KG1 (cell line): ENCODE results near the gene LINGO3.
A peak's percentile ranks its signal among the peaks of the same experiment; 100 is the strongest.

ENCODE experiments used
- DNase-seq: peaks from one replicate; lab custom pipeline; 2025; lab: John Stamatoyannopoulos, UW

Gene LINGO3

DNA sequence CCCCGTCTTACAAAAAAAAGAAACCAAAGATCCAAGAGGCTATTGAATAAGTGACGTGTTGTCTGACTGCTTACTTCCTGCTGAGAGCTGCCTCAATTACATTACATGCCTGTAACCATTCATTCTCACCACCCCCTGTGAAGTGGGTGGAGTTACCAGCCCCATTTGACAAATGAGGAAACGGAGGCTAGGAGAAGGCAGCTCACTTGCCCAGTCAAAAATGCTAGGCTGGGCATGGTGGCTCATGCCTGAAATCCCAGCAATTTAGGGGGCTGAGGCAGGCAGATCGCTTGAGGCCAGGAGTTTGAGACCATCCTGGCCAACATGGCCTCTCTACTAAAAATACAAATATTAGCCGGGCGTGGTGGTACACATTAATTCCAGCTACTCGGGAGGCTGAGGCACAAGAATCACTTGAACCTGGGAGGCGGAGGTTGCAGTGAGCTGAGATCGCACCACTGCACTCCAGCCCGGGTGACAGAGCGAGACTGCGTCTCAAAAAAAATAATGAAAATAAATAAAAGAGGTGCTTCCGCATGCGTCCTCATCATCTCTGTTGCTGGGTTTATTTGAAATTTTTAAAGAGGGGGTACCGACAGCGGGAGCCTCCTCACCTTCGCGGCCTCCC, 19.9 kb upstream of the LINGO3 start:
- DNase-seq = peak; percentile 67

DNA sequence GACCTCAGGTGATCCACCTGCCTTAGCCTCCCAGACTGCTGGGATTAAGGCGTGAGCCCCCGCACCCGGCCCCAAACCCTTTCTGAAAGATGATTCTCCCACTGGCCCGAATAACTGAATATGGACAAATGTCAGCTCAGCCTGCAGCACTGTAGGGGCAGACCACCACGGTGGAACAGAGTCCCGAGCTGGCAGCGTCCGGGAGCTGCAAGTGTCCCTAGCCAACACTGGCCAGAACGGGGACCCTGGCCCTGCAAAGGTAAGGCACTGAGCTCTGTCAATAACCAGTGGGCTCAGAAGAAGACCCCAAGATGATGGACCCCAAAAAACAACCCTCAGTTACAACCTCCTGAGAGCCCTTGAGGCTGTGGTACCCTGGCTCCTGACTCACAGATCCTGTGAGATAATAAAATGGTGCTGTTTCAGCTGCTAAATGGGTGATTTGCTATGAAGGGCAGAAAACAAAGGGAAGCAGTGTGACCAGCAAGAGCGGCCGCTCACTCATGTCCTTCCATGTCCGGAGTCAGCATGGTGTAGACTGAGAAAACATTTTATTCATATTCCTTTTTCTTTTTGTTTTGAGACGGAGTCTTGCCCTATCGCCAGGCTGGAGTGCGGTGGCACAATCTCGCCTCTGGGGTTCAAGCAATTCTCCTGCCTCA, 18.9 kb upstream of the LINGO3 start:
- no peak for DNase-seq

GRCh38 chr19:2325281-2326046, 17.5 kb upstream of the LINGO3 start:
- peak; percentile 45 for DNase-seq

- DNase-seq = no peak
Measured at GRCh38 chr19:2324220-2324948, 16.4 kb upstream of the LINGO3 start.

GRCh38 chr19:2323707-2324106, 15.8 kb upstream of the LINGO3 start:
- no peak for DNase-seq

DNA sequence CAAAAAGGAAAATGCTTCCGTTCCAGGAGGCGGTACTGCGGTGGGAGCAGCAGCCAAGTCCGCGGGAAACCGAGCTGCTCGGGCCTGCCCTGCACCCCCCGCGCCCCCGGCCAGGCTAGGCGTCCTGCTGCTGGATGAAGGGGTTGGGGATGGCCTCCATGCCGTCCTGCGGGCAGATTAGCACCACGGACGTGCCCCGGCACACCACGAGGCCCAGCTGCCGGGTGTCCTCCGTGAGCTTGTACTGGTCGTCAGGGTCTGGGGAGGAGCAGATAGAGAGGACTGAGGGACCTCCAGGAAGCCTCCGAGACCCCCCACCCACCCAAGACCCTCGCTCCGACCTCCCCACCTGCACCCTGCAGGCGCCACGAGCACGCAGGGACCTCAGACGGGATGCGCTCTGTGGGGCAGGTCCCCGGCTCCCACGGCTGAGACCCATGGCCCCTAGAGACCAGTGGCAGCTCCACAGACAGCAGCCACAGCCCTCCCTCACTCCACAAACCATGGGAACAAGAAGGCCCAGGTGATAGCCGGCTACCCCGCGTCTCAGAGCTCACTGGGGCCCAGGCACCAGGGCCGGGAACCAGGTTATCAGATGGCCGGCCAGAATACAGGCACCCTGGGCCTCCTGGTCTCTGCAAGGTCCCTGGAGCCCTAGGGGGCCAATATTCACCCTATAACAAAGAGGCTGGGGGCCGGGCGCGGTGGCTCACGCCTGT, 13.8 kb upstream of the LINGO3 start:
- DNase-seq = no peak

- no peak for DNase-seq
Measured at GRCh38 chr19:2320939-2321338, 13.0 kb upstream of the LINGO3 start.

DNA sequence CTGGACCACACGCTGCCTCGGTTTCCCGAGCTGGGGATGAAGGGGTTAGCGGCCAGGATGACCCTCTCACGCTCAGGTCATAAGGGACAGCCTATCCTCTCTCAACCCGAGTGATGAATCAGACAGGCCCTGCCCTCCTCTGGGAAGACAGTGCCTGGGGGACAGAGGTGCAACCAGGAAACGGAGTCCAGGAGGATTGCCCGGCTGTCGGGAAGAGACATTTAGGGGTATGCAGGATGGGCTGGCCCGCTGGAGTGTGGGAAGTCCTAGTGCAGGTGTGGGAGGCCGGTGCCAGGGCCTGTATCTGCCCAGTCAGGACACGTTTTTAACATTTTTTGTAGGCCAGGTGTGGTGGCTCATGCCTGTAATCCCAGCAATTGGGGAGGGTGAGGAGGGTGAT, 12.1 kb upstream of the LINGO3 start:
- DNase-seq = no peak

- DNase-seq = no peak
Measured at GRCh38 chr19:2319551-2319950, 11.6 kb upstream of the LINGO3 start.

GRCh38 chr19:2318923-2319322, 11.0 kb upstream of the LINGO3 start:
- DNase-seq = no peak

DNA sequence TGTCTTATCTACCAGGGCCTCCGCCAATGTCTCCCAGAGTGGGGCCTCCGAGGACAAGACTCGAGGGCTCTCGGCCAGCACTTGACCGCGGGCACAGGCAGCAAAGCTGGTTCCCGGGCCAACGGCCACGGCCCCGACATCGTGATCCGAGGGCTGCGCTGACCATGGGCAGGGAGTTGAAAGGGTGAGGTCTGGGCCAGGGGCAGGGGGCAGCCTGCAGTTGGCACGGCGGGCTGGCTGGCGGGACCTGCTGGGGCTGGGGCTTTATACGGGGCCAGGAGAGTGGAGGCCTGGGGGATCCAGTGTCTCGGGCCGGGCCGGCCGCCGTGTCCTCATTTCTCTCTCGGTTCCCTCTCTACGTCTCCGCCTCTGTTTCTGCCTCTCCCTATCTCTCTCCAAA, 9.8 kb upstream of the LINGO3 start:
- no peak for DNase-seq

GRCh38 chr19:2317300-2317699, 9.3 kb upstream of the LINGO3 start:
- DNase-seq = no peak

DNA sequence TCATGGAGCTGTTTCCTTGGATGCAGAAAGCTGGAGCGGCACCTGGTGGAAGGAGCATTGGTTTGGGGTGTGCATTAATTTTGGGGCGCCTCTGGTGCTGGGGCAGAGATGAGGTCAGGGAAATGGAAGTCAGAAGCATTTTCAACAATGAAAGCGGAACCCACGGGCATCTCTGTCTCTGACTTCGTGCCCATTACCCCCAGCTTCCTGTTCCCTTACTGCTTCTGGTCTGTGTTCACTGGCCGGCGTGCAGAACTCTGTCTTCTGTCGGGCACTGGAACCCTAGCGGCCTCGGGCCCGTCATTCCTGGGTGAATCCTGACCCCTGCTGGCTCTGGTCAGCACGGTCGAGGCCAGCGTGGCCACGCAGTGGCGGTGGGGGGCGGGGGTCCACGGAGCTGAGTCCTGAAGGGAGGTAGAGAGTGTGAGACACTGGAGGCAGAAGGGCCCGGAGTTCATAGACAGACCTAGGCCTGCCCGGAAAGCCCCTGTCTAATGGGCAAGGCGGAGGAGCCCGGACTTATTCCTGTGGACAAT, 7.9 kb upstream of the LINGO3 start:
- DNase-seq = no peak

DNA sequence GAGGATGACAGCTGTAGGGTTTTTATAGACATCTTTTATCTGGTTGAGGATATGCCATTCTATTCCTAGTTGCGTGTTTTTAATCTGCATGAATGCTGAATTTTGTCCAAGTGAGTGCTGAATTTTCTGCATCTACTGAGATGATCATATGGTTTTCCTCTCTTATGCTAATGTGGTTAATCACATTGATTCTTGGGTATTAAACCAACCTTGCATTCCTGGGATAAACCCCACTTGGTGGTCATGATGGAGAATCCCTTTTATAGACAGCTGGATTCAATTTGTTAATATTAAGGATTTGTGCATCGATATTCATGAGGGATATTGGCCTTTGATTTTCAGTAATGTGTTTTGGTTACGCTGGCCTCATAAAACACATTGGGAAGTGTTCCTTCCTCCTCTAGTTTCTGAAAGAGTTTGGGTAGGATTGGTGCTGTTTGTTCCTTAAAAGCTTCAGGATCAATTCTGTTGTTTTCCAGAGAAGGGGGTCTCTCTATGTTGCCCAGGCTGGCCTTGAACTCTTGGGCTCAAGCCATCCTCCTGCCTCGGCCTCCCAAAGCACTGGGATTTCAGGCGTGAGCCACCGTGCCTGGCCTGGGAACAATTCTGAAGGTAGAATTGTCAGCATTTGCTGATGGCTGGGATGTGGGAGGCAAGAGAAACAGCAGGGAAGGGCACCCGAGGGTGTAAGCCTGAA, 7.3 kb upstream of the LINGO3 start:
- DNase-seq = no peak

DNA sequence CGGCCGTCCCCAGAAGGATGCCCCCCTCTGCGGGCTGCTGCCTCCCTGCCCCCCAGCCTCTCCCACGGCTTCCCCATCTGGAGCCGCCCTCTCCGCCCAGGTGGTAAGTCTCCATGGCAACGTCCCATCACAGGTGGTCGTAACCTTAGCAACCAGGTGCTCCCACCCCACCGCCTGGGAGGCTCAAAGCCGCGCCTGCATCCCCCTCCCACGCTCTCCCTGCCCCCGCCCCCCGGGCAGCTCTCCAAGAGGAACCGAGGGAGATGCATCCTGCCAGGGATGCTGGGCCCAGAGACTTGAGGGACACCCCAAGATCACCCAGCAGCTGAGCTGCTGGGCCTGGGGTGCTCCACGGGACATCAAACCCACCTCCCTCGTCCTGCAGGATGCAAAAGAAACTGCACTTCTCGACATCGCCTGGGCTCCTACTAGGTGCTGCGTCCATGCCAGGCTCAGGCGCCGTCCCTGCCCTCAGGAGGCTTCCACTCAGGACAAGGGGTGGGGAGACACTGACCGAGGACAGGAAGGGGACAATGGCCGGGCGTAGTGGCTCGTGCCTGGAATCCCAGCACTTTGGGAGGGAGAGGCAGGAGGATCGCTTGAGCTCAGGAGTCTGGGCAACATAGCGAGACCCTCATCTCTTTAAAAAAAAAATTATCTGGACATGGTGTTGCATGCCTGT, 5.0 kb upstream of the LINGO3 start:
- no peak for DNase-seq

DNA sequence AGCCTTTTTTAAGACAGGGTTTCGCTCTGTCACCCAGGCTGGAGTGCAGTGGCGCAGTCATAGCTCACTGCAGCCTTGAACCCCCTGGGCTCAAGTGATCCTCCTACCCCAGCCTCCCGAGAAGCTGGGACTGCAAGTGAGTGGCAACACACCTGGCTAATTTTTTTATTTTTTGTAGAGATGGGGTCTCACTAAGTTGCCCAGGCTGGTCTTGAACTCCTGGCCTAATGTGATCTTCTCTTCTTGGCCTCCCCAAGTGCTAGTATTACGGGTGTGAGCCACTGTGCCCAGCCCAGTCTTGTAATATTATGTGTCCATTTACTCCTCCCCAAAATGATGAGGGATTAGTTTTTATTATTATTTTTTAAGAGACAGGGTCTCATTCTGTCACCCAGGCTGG, 3.1 kb upstream of the LINGO3 start:
- no peak for DNase-seq

DNA sequence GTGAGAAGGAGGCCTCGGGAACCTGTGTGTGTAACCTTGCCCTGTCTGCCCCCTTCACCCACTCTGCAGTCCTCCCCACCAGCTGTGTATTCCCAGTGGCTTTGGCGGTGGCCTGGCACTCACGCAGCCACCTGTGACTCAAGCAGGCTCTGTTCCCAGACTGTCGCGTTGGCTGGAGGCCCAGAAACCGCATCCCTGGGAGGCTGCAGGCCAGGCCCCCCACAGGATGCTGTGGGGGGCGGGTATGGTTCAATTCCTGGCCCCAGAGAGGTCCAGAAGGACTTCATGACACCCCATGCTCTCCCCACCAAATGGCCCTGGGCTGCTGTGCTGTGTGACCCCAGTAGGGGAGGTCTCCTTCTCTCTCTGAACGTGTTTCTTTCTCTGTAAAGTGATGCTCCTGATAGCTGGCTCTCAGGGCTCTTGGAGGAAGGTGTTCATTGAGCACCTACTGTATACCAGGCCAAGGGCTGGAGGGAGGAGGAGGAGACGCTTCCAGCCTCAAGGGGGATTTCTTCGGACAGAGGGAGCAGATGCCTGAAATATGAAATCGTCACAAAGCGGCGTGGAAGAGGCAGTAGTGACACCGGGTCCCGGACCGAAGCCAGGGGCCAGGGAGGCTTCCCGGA, 1.9 kb upstream of the LINGO3 start:
- DNase-seq = no peak

DNA sequence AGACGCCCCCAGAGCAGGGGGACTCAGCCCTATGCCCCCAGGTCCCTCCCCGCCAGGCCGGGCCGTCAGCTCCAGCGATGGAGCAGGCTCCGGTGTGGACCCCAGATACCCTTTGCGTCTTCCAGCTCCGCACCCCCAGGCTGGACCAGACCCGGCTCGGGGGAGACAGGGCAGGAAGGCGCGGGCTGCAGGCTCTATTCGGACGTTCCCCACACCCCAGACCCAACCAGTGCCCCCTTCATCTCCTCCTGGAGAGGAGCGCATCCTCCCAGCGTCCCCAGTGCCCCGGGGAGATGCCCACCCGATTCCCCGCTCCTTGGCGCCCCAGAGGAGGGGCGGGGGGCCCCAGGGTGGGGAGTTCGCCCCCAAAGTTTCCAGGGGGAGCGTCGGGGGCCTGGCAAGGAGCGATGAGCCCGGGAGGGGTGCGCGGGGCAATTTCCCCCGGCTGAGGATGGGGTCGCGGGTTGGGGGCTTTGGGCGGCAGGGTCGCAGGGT, 389 bp downstream of the LINGO3 start:
- DNase-seq = no peak

GRCh38 chr19:2306971-2307370, 983 bp downstream of the LINGO3 start:
- no peak for DNase-seq

DNA sequence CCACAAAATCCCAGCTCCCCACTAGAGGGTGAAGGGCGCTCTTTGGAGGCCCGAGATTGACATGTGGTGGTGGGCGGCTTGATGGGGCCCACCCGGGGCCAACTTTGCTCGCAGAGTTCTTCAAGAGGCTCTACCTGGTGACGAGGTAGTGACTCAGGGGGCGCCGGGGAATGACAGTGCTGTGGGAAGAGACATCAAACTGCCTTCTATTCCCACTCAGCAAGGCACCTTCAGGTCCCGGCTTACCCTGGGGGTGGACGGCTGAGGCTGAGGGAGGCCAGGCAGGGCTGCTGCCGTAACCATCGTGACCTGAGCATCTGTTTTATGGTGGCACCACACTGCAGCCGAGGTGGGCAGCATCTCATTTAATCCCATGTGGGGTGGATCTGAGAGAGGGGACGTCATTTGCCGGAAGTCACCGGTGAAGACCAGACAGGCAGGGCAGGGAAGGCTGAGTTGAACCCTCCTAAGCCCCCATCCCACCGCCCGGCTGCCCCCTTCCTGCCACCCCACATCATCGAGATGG, 1.6 kb downstream of the LINGO3 start:
- DNase-seq = no peak
